Caki2 (cell line): Measurements from ENCODE around the gene GPR55. TPM values are rescaled to one million over a fixed set of nuclear protein-coding genes. Genes with fewer than 3 reads are reported as not detected.

ENCODE experiments used
- DNase-seq: peaks from one replicate; pipeline ENCODE4 v3.0.0-alpha.2; 2015; ENCODE audit warnings: low read depth
- in situ Hi-C: cut with HindIII; loops from 2 replicates; pipeline ENCODE4 v1.10.0; 2016; ENCODE audit warnings: low sequenced_read_pairs, low pct_unique_long_range_greater_than_20kb, mixed read lengths
- total RNA-seq: library from RNA; depleted of rRNA; stranded (reverse); fragments of >200 nt; shearing (Covaris generic); gene quantifications from 2 replicates; pipeline ENCODE4 v1.2.3, GENCODE V29; 2014; ENCODE audit warnings: low replicate concordance

The GPR55 gene
- total RNA-seq, 1 experiment from 2014 or later: 0.03 TPM

DNA sequence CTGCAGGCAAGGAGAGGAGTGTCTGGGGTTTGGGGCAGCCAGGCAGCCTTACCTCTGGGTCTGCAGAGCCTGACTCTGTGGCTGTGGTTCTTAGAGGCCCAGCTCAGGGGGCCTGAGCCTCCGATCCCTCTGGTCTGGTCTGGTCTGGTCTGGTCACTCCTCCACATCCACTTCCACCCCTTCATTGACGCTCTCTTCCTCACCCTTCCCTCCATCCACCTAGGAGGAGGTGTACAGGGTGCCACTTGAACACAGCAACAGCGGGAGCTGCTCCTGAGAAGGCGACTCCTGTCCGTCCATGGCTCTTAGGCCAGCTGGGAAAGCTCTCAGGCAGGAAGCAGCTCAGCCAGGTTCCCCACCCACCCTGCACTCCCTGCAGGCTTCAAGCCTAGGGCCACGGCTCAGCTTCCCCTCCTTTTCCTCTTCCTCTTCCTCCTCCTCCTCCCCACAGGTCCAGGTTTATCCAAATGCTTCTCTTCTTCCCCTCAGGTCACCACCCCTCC, 16.9 kb downstream of the GPR55 start:
- no peak for DNase-seq
- in situ Hi-C loops: no loop called here

DNA sequence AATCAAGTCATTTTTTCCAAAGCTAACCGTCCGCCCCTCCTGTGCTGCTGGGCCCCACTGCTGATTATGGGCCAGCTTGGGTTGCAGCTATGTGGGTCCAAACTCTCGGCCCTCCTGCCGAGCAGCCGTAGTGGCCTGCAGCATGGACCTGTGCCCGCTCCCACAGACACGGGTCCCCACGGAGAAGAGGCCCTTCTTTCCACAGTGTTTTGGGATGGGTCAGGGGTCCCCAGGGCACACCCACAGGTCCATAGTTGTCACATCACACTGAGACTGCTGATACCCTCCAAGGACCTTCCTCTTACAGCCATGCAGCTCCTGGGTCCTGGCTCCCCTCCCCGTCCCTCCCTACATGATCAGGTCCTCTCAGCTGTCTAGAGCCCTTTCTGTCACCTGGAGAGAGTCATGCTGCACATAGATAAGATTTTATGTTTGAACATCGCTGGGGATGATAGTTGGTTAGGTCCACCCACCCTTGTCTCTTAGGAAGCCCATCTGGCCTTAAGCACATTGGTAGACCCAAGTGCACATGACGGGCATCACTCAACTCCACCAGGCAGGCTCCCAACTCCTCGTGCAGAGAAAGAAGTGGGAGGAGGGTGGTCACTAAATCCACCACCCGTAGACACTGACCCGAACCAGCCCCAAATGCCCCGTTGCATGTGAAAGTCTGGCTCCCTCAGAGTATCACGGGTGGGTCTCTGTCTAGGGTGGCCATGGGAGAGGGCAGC, 17.5 kb downstream of the GPR55 start:
- no peak for DNase-seq
- in situ Hi-C loops: no loop called here

DNA sequence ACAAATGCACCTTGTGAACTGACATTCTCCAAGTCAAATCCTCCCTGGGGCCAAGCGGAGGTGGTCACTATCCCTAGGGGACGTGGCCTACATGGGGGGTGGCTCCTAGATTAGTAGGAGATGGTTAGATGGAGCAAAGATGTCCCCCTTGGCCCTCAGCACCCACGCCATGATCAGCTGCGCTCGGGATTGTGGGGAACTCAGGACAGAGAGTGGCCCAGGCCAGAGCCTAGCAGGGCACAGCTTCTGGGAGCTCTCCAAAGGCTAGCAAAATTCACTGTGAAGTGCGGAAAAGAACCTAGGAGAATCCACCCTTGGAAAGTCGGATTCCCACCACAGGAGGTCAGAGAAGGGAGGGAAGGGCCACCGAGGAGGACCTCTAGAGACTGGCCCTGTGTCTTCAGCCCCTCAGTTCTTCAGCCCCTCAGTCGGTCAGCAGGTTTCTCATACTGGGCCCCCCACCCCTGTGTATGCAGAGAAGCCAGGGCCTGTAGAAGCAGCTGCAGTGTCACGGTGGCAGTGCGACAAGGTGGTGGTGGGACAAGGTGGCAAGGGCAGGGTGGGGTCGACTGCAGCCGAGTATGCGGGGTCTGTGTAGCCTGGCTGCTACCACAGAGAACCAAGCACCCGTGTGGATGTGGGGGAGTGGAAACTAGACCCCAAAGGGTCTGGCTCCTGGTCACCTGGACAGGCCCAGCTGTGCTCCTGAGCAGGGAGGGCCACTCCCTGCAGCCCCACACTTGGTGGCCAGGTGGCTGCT, 18.4 kb downstream of the GPR55 start:
- in situ Hi-C loops: no loop called here
- no peak for DNase-seq

DNA sequence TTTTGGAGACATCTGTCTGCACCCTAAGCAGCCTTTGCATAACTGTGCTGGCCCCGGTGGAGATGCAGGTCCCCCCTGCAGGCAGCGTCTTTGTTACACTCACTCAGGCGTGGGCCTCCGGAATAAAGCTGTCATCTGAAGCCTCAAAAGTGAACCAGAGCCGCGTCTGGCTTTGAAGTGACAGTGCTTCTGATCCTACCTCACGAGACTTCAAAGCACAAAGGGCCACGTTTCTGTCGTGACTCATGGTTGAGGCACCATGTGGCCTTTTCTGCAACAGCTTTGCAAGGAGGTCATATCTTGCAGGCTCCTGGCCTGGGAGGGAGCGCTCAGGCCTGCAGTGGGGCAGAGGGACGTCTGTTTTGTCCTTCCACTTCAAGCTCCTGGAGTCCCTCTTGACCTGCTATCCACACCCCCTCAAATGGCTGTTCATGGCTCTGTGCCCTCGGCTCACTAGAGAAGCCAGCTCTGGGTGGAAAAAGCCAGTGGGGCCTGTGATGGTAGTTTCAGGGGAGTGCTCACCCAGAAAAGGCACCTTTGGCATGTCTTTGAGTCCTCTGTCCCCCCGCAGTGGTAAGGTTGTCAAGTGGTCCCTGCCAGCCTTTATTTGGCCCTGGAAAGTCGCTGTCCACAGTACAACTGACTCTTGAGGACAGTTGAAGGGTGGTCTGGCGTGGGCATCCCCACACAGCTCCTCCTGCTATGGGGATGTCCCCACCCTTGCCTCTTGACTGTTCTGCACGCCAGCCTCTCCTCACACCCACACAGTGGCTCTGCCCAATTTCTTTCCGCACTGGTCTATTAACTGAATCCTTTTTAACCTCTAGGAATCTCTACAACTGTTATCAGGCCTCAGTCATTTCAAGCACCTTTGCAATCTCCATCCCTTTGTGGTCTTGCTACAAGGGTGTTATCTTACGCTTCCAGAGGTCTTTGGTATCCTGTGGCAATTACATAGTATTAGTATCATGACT, 19.3 kb downstream of the GPR55 start:
- in situ Hi-C loops: no loop called here
- DNase-seq: no peak

DNA sequence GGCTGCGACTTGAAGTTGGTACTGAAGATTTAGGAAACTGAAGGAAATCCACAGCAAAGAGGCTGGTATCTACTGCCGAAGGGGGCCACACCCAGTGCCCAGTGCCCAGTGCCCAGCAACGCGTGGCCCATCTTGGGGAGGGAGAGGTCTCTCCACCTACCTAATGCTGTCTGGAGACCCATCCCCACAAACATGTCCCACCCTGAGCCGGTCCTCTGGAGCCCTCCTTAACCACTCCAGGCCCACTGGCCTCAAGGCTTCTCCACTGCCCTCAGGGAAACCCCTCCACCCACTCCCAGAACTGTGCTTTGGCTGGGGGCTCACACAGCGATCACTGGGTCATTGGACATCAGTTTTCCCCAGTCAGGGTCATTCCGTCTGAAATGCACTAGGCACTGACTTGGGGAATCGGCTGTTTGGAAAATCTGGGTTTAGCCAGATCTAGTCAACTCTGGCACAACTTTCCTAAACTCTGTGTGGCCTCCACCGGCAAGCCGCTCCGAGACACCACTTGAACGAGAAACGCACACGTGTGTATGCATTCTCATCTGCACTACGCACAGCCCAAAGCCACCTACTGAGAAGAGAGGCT, 20.1 kb downstream of the GPR55 start:
- no peak for DNase-seq
- in situ Hi-C loops: no loop called here

DNA sequence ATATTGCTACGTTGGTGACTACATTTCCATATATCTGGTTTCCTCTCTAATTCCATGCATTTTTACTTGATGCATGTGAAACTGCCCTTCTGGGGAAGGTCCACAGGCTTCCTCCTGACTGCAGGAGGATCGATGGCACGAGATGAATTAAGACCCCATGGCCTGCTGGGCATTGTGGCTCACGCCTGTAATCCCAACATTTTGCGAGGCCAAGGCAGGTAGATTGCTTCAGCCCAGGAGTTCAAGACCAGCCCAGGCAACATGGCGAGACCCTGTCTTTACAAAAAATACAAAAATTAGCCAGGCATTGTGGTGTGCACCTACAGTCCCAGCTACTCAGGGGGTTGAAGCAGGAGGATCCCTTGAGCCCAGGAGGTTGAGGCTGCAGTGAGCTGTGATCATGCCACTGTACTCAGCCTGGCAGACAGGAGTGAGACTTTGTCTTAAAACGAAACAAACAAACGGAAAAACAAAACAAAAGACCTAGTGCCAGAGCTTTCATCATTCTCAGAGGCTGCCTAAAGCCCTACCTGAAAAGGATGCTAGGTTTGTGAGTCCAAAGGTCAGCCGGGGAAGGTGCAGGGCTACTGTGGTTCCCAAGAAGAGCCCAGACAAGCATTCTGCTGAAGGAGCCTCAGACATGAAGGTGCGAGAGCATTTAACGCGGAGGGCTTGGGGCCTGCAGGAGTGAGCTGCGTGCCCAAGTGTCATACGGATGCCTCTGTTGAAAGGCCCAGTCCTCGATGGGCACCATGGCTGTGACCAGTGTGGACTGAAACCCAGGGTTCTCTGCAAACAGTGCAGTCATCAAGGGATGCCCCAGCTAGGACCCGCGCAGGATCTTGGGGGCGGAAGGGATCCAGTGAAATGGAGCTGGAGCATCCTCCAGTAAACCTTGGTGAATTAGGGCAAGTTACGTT, 21.6 kb downstream of the GPR55 start:
- no peak for DNase-seq
- in situ Hi-C loops: no loop called here

DNA sequence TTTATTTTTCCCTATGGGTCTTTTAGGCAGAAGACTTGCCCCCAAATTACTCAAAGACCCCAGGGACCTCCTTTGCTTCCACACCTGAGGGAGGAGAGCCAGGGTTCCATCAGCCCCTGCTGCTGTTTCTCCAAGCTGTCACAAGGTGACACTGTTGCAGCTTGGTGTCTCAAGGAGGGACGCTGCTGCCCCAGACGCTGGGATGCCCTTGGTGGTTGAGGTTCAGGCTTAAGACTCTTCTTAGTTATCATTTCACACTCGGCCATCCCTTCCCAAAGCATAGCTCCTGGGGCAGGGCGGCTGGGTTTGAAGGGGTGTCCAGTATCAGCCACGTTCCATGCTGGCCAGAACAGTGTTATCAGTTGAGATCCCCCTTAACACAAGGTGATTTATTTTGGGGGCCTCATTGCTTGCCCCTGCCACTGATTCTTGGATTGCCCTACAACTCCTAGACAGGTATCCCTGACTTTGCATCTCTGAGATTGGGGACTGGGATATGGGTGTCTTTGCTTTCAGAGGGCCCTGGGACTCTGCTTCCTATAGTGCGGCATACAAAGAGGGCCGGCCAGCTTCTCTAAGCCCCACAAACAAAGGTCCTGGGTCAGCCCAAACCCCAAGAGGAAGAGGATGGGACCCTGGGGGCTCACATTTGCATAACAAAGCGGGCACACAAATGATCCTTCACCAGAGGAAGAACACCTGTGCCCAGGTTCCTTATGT, 22.7 kb downstream of the GPR55 start:
- in situ Hi-C loops: no loop called here

DNA sequence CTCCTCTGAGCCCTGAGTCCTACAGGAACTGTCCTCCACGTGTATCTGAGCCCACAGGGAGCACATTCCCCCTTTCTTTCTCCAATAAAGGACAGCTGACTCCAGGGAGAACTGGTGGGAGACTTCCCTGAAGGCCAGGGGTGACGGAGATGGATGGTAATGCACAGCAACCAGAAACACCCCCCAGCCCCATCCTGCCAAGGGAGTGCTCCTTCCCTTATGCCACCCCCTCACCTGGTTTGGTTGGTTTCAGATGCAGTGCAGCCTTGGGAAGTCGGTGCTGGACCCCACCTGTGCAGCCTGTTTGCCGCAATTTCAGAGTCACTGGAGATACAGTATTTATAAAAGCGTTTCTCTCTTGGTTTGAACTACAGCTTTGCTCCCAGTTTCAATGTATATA, 24.0 kb downstream of the GPR55 start:
- in situ Hi-C loops: no loop called here
- DNase-seq: no peak

More for the DNA sequence above, 22.7 kb downstream of the GPR55 start:
- DNase-seq: peak; percentile 29

DNA sequence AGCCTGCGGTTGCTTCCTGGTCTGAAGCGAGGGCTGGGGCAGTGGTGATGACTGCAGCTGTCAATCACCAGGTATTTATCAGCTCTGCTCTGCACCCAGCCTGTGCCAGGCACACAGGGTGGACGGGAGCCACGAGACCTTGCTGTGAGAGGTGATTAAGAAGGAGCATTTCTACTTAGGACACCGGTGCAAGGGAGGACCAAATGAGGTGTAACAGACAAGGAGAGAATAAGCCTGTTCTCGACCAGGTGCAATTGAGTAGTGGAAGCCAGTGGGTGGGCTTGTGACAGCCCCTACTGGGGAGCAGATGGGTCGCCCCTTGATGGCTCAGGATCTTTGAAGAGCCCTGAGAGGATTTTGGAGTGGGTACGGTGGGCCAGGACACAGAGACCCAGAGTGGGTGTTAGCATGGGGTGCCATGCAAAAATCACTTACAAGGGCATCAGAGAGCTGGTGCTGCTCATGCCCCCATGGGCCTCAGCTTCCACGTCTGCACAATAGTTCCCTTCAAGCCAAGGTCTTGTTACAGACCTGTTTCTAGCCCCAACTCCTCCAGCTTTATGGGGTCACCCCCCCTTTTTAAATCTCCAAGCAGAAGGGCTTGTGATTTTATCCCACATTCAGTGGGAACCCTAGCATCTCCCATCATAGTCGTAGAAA, 24.6 kb downstream of the GPR55 start:
- no peak for DNase-seq
- in situ Hi-C loops: no loop called here

DNA sequence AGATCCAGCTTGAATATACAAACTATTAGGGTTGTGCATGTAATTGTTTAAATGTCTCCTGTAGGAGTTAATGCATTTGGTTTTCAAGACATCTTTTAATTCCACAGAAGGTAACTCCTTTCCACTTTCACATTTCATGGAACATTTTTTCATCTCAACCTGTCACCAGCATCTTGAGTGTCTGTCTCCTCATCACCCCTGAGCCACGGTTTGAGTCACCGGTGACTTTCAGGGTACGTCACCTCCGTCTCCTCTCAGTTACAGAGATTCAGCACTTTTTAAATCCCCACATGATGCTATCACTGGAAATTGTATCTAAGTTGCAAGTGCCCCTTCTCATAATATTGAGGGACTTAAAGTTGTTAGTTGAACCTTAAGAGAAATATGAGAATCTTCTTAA, 25.3 kb downstream of the GPR55 start:
- DNase-seq: no peak
- in situ Hi-C loops: no loop called here

DNA sequence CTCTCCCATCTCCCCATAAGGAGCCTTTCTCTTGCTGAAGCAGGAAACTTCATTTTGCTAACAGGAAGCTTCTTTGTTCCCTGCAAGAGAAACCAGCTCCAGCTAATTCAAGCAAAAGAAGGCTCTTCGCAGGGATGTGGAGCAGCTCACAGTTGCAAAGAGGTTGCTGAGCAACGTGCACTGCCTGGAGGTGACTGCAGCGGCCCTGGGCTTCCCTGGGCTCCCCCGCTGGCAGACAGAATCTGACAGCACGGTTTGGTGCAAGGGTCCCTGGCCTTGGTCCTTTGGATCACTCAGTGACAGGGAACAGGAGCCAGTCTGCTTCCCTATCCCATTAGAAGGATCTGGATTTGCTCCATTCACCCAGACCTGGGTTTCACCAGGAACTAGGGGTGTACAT, 25.8 kb downstream of the GPR55 start:
- in situ Hi-C loops: no loop called here
- DNase-seq: no peak

DNA sequence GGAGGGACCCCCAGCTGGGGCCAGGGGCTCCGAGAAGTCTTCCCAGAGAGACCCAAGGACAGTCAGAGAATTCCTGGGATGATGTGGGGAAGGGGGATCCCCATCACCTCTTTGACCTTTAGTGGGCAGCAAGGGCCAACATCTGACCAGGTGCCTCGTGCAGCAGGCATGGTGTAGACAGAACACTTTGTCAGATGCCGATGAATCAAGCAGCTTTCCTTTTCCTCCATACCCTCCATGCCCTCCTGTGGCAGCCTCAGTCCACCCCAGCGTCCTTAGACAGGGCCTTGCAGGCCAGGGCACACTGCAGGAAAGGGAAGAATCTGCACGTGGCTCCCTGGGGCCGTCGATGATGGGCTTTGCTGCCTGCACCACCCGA, 26.3 kb downstream of the GPR55 start:
- no peak for DNase-seq
- in situ Hi-C loops: no loop called here

DNA sequence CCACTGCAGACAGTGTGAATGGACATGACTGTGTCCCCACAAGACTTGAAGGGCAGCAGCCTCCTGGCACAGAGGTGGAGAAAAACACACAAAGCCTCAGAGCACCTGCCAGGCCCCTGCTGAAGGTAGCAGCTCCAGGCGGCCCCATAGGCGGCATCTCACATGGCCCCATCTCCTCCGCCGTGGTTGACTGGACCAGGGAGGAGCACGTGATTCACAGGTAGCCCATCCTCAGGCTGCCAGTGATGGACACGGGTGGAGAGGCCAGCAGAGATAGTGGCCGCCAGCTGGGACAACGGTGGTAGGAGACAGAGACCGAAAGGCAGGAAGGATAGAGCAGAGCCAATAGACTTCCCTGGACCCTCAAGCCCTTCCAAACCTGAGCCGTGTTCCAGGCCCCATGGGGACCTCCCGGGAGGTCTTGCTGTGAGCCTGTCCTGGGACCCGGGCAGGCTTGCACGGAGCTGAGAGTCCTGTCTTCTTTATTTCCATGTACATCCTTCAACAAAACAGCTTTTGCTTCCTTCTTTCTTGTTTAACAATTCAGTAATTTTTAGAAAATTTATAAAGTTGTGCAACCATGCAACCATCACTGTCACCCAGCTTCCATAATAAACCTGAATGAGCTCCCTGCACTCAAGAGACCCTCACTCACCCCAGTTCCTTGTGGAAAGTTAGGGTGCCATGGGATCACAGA, 26.9 kb downstream of the GPR55 start:
- in situ Hi-C loops: no loop called here
- no peak for DNase-seq

DNA sequence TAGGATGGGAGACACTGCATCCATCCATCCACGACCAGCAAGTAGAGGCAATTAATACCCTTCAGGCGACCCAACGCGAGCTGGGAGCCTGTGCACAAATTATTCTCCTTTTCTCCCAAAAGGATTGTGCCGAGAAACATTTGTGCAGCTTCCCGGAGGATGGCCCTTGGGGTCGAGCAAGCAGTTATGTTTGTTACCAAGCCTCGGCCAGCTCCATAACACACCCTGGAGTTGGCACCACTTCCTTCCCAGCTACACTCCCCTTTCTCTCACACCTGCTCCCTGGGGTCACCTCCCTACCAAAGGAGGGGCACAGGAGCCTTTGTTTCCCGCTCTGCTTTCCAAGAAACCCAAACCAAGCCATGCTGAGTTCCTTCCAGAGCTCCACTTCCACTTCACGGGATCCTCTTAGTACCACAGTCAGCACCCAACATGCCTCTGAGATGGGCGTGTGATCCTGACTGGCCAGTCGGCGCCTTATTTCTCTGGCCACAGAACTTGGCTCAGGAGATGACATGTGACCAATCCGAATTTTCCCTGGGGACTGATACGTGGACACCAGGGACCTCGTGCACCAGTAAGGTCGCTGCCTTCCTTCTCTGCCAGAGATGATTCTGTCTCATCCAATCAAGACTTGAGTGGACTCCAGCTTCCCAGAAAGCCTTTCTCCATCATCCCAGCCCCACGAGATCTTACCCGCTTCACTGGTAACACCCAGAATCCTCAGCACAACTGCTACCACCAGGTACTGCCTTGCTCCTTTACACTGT, 28.5 kb downstream of the GPR55 start:
- no peak for DNase-seq
- in situ Hi-C loops: no loop called here
